Measurements from ENCODE around the gene PPP6R1. TPM values are rescaled to one million over a fixed set of nuclear protein-coding genes. Genes with fewer than 3 reads are reported as not detected.
A peak's percentile ranks its signal among the peaks of the same experiment; 100 is the strongest.

PPP6R1 gene
- total RNA-seq, 2 donors from 2014 or later, result 46.7 to 52.3 TPM

- H3K27me3 ChIP-seq (replicated peaks; ENCODE audit: insufficient read depth), result no peaks in the 10 kb centered on the region
- H3K4me1 ChIP-seq (ENCODE audit: control insufficient read depth in 1 of 2, low read depth in 2 of 2), result peaks cover 0 to 9% of the 10 kb centered on the region in 2 donors
- H3K4me3 ChIP-seq, result peak overlapping the region; percentile 65
- no peak overlapping the region for H3K27ac ChIP-seq
- ATAC-seq (ENCODE audit: insufficient number of reproducible peaks, low FRiP score, low read depth) (peak; percentile 53), DNase-seq (ENCODE audit: low spot score) (peak; percentile 29)
- no peaks in the 10 kb centered on the region for H3K9me3 ChIP-seq
- peak; percentile 98 for TF ChIP-seq CTCF (IDR thresholded peaks at IDR 0.05)
- H3K36me3 ChIP-seq, result peaks cover 12% of the 10 kb centered on the region
These were observed 42.9 kb upstream of the PPP6R1 start for GRCh38 chr19:55301459-55302317.

- no peak overlapping the region for H3K27ac ChIP-seq
- H3K4me1 ChIP-seq (ENCODE audit: control insufficient read depth in 1 of 2, low read depth in 2 of 2), result peaks cover 0 to 9% of the 10 kb centered on the region in 2 donors
- H3K36me3 ChIP-seq, result peaks cover 11% of the 10 kb centered on the region
- no peaks in the 10 kb centered on the region for H3K9me3 ChIP-seq
- ATAC-seq (ENCODE audit: insufficient number of reproducible peaks, low FRiP score, low read depth), result no peak
- no peak for DNase-seq (ENCODE audit: low spot score)
- no peaks in the 10 kb centered on the region for H3K27me3 ChIP-seq (replicated peaks; ENCODE audit: insufficient read depth)
- TF ChIP-seq CTCF (IDR thresholded peaks at IDR 0.05), result no peak
- H3K4me3 ChIP-seq, result peak overlapping the region; percentile 65
These were observed 42.2 kb upstream of the PPP6R1 start for GRCh38 chr19:55300886-55301458.

- Histone ChIP-seq H3K4me3 (no peak overlapping the region), H3K27ac (no peak overlapping the region), H3K36me3 (peaks cover 11% of the 10 kb centered on the region), H3K9me3 (no peaks in the 10 kb centered on the region), H3K27me3 (replicated peaks; ENCODE audit: insufficient read depth) (no peaks in the 10 kb centered on the region), H3K4me1 (ENCODE audit: control insufficient read depth in 1 of 2, low read depth in 2 of 2) (peaks cover 0 to 9% of the 10 kb centered on the region in 2 donors)
- DNase-seq (ENCODE audit: low spot score), result no peak
- no peak for TF ChIP-seq CTCF (IDR thresholded peaks at IDR 0.05)
- no peak for ATAC-seq (ENCODE audit: insufficient number of reproducible peaks, low FRiP score, low read depth)
These were observed 41.2 kb upstream of the PPP6R1 start for GRCh38 chr19:55299991-55300390.

- H3K9me3 ChIP-seq, result no peaks in the 10 kb centered on the region
- H3K36me3 ChIP-seq, result peaks cover 2% of the 10 kb centered on the region
- peaks cover 0 to 9% of the 10 kb centered on the region in 2 donors for H3K4me1 ChIP-seq (ENCODE audit: control insufficient read depth in 1 of 2, low read depth in 2 of 2)
- no peaks in the 10 kb centered on the region for H3K27me3 ChIP-seq (replicated peaks; ENCODE audit: insufficient read depth)
- H3K27ac ChIP-seq, result no peak overlapping the region
- H3K4me3 ChIP-seq, result no peak overlapping the region
- ATAC-seq (ENCODE audit: insufficient number of reproducible peaks, low FRiP score, low read depth), result no peak
- DNase-seq (ENCODE audit: low spot score), result no peak
- TF ChIP-seq CTCF (IDR thresholded peaks at IDR 0.05), result no peak
These were observed 38.5 kb upstream of the PPP6R1 start for GRCh38 chr19:55297267-55297666.

GRCh38 chr19:55289117-55289796 is 30.4 kb upstream of the PPP6R1 start:
- no peak for ATAC-seq (ENCODE audit: insufficient number of reproducible peaks, low FRiP score, low read depth)
- peaks cover 2% of the 10 kb centered on the region for H3K36me3 ChIP-seq
- no peaks in the 10 kb centered on the region for H3K27me3 ChIP-seq (replicated peaks; ENCODE audit: insufficient read depth)
- no peak for DNase-seq (ENCODE audit: low spot score)
- H3K4me1 ChIP-seq (ENCODE audit: control insufficient read depth in 1 of 2, low read depth in 2 of 2), result peaks cover 8 to 12% of the 10 kb centered on the region in 2 donors
- TF ChIP-seq CTCF (IDR thresholded peaks at IDR 0.05), result no peak
- no peak overlapping the region for H3K4me3 ChIP-seq
- H3K9me3 ChIP-seq, result no peaks in the 10 kb centered on the region
- no peak overlapping the region for H3K27ac ChIP-seq
